Measurements from ENCODE around the gene UACA. TPM values are rescaled to one million over a fixed set of nuclear protein-coding genes. Genes with fewer than 3 reads are reported as not detected.

The UACA gene
- total and polyA plus RNA-seq, 9 of the 15 experiments (the other 6 are each of a cell fraction or from before 2014, with no cell fraction given): 0.06 to 0.33 (median 0.15) TPM; not detected in 5

GRCh38 chr15:70659662-70660061 is 103.7 kb downstream of the UACA start (continued):
- TF ChIP-seq ZNF655 (CRISPR knock-in tag; IDR thresholded peaks at IDR 0.05) (no peak), ZFPM2 (CRISPR knock-in tag; IDR thresholded peaks at IDR 0.05) (no peak), ARID4B (CRISPR knock-in tag; IDR thresholded peaks at IDR 0.05) (no peak)

GRCh38 chr15:70658641-70659040 is 104.7 kb downstream of the UACA start:
- no peaks in the 10 kb centered on the region for H3K4me1 ChIP-seq (replicated peaks in 1 of 2; ENCODE audit: control insufficient read depth in 2 of 2, insufficient read depth in 2 of 2, low read length in 2 of 2)
- CTCF ChIA-PET (ENCODE audit: low intra/inter-chr PET ratio): no interaction called here
- FAIRE-seq: no peak
- TF ChIP-seq SIX5 (IDR thresholded peaks at IDR 0.05; ENCODE audit: borderline replicate concordance in 1 of 2, insufficient read depth in 1 of 2, low read depth in 1 of 2, low read length in 2 of 2): no peak
- no peak for TF ChIP-seq PHF8 (IDR thresholded peaks at IDR 0.05; ENCODE audit: borderline replicate concordance, low read length)
- no peak for TF ChIP-seq RCOR1 (IDR thresholded peaks at IDR 0.05; ENCODE audit: borderline replicate concordance in 1 of 2, low read depth in 2 of 2, low read length in 2 of 2)
- no peak for TF ChIP-seq MXI1 (IDR thresholded peaks at IDR 0.05; ENCODE audit: low read depth, low read length)
- no peak for TF ChIP-seq RBM17 (IDR thresholded peaks at IDR 0.05; ENCODE audit: borderline replicate concordance, low read depth, low read length)
- TF ChIP-seq TGIF2 (CRISPR knock-in tag; IDR thresholded peaks at IDR 0.05): no peak
- TF ChIP-seq STAT5A (IDR thresholded peaks at IDR 0.05; ENCODE audit: borderline replicate concordance, low read length): no peak
- no peak for TF ChIP-seq BACH1 (tag; IDR thresholded peaks at IDR 0.05)
- no peak for TF ChIP-seq L3MBTL2 (IDR thresholded peaks at IDR 0.05)
- no peak for TF ChIP-seq ZBTB9 (CRISPR knock-in tag; IDR thresholded peaks at IDR 0.05)
- no peak for TF ChIP-seq CBX5 (IDR thresholded peaks at IDR 0.05; ENCODE audit: borderline replicate concordance, low read depth)
- no peak for TF ChIP-seq ARID1B (IDR thresholded peaks at IDR 0.05)
- no peak for TF ChIP-seq CREM (IDR thresholded peaks at IDR 0.05; ENCODE audit: low read depth)

More at GRCh38 chr15:70658641-70659040, 104.7 kb downstream of the UACA start:
- POLR2A ChIA-PET: no interaction called here
- no TSS peak for BruUV-seq (replicated peaks)
- Histone ChIP-seq H3K27me3 (ENCODE audit: control insufficient read depth in 2 of 2, insufficient read depth in 2 of 2, low read length in 2 of 2) (no peaks in the 10 kb centered on the region), H3K9me1 (ENCODE audit: control insufficient read depth, insufficient read depth, low read length) (no peaks in the 10 kb centered on the region), H3K9ac (ENCODE audit: insufficient read depth in 1 of 2, low read depth in 2 of 2, low read length in 2 of 2) (no peak overlapping the region), H4K20me1 (replicated peaks; ENCODE audit: control insufficient read depth, insufficient read depth, low read length) (no peaks in the 10 kb centered on the region), H3K4me3 (no peak overlapping the region), H3K36me3 (ENCODE audit: control insufficient read depth, insufficient read depth, low read length) (no peaks in the 10 kb centered on the region), H3K79me2 (ENCODE audit: control insufficient read depth, insufficient read depth, low read length) (no peaks in the 10 kb centered on the region), H2AFZ (ENCODE audit: low read depth, low read length) (no peak overlapping the region), H3K27ac (ENCODE audit: extremely low read depth, low read depth, low read length) (no peak overlapping the region), H3K9me3 (replicated peaks; ENCODE audit: control insufficient read depth, insufficient read depth, low read depth, low read length) (no peaks in the 10 kb centered on the region), H3K4me2 (ENCODE audit: insufficient read depth, low read length) (no peak overlapping the region)
- DNase-seq (ENCODE audit: extremely low read depth in 1 of 4, low spot score in 3 of 4) (no peak), ATAC-seq (no peak)
- in situ Hi-C loops (cut with MboI) (no loop called here), intact Hi-C loops (cut with micrococcal nuclease) (no loop called here)
- 0% methylated on average over 3 of the region's 3 CpGs for WGBS (ENCODE audit: insufficient coverage, low coverage, missing lambda C conversion rate)

All from K562 (cell line).